ENCODE data around the gene MICAL3.

Gene MICAL3

DNA sequence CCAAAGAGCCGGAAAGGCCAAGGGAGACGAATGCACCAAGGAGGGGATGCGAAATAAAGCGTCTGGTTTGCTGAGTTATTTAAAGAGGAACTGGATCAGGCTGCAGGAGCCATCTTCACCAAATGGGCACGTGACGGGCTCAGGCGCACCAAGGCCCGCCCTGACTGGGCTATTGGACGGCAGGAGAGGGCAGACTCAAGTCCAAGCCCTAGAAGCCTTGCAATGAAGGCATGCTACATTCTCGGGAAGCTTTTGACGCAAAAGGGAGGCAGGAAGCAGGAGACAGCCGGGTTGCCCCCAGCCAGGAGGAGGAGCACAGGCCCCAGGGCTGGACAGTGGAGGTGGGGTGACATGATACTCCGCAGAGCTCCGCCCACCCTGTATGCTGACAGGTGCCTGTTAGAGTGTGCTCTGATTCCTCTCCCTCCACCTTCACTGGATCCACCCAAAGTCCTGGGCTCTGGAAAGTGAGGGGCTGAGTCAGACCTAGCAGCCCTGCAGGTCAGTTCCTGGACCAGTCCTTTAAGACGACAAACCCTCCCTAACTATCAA lies 208.6 kb downstream of the MICAL3 start:
- no peak for TF ChIP-seq CTCF (conservative IDR thresholded peaks at IDR 0.05; ENCODE audit: control insufficient read depth, insufficient read depth, low read depth, low read length)
- H3K4me3 ChIP-seq (ENCODE audit: control insufficient read depth, low read depth, low read length): no peak overlapping the region
- no peak for DNase-seq (ENCODE audit: low read depth)

DNA sequence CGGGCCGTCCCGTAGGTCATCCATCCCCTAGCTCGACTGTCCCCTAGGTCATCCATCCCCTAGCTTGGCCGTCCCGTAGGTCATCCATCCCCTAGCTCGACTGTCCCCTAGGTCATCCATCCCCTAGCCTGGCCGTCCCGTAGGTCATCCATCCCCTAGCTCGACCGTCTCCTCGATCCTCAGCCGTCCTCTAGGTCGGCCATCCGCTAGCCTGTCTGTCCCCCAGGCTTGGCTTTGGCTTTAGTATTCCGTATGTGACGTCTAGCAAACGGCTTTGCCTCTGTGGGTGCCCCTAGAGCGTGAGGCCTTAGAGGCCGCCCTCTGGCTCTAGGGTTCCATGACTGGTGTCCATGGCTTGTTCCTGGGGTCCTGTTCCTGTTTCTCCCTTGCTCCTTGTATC lies 209.5 kb downstream of the MICAL3 start:
- no peak overlapping the region for H3K4me3 ChIP-seq (ENCODE audit: control insufficient read depth, low read depth, low read length)
- TF ChIP-seq CTCF (conservative IDR thresholded peaks at IDR 0.05; ENCODE audit: control insufficient read depth, insufficient read depth, low read depth, low read length): no peak
- DNase-seq (ENCODE audit: low read depth): no peak

- no peak for TF ChIP-seq CTCF (conservative IDR thresholded peaks at IDR 0.05; ENCODE audit: control insufficient read depth, insufficient read depth, low read depth, low read length)
- DNase-seq (ENCODE audit: low read depth): no peak
- no peak overlapping the region for H3K4me3 ChIP-seq (ENCODE audit: control insufficient read depth, low read depth, low read length)
These were observed 210.3 kb downstream of the MICAL3 start for GRCh38 chr22:17814084-17814483.

DNA sequence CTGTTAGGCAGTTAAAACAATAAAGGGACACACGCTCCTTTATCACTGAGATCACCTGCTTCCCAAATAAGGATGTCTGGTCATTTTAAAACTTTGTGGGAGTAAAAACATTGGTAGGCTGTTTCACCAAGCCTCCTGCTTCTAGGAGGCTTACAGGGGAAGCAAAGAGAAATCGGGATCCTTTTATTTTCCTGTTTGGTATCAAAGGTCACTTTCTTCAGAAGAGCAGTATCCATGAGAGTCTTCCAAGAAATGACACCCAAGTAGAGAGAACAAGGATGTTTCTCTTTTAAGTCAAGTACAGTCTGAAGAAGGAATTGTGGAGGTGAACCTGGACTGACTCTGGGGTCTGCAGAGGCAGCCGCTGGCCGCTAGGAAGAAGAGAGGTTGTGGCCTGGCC lies 213.2 kb downstream of the MICAL3 start:
- TF ChIP-seq CTCF (conservative IDR thresholded peaks at IDR 0.05; ENCODE audit: control insufficient read depth, insufficient read depth, low read depth, low read length): no peak
- H3K4me3 ChIP-seq (ENCODE audit: control insufficient read depth, low read depth, low read length): no peak overlapping the region
- DNase-seq (ENCODE audit: low read depth): no peak

- no peak for TF ChIP-seq CTCF (conservative IDR thresholded peaks at IDR 0.05; ENCODE audit: control insufficient read depth, insufficient read depth, low read depth, low read length)
- H3K4me3 ChIP-seq (ENCODE audit: control insufficient read depth, low read depth, low read length): no peak overlapping the region
- no peak for DNase-seq (ENCODE audit: low read depth)
These were observed 213.7 kb downstream of the MICAL3 start for GRCh38 chr22:17810570-17811116.

DNA sequence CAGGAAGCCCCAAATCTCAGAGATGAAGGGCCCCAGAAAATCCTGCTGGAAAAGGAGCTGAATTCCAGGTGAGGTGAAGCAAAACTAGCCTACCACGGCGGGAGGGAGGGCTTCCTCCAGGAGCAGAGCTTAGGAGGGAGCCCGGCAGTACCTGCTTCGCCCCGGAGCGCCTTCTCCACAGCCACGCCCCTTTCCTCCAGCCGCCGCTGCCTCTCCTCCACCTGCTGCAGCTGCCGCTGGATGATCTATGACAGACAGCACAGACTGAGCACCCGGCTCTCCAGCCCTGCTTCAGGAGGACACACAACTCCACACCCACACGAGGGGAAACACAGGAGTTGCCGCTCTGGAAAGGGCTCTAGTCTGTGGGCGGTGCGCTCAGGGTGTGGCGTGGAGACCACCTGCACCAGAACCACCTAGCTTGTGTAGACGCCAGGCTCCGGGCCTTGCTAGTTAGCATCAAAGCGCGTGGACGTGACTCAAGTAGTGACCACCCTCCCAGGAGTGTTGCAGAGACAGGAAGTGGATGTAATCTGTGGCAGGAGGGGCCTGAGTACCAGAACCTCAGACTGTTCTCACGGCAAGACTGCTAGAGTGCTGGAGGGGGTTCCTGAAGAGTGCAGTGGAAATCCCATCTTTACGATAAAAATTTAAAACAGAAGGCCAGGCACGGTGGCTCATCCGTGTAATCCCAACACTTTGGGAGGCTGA lies 215.5 kb downstream of the MICAL3 start:
- no peak for DNase-seq (ENCODE audit: low read depth)
- no peak for TF ChIP-seq CTCF (conservative IDR thresholded peaks at IDR 0.05; ENCODE audit: control insufficient read depth, insufficient read depth, low read depth, low read length)

More for the DNA sequence above, 215.5 kb downstream of the MICAL3 start:
- H3K4me3 ChIP-seq (ENCODE audit: control insufficient read depth, low read depth, low read length): no peak overlapping the region

Data from fibroblast of mammary gland (primary cell).